Measurements from ENCODE around the gene USP25.
"Not testable (repeated sequence)": the region's sequence is repeated elsewhere in the genome, so short reads cannot be mapped to it uniquely, and the experiment has no call there.

Gene USP25

GRCh38 chr21:15735409-15735808 lies 5.6 kb downstream of the USP25 start:
- no peak for DNase-seq

DNA sequence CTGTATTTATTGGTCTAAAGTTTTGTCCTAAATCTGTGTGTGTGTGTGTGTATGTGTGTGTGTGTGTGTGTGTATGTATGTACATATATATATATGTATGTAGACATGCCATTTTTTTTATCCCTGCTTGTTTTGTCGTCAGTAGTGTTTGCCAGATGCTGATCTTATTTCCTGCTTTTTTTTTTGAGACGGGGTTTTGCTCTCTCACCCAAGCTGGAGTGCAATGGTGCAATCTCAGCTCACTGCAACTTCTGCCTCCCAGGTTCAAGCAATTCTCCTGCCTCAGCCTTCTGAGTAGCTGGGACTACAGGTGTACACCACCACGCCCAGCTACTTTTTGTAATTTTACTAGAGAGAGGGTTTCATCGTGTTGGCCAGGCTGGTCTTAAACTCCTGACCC lies 6.1 kb downstream of the USP25 start:
- DNase-seq = not testable (repeated sequence)

DNA sequence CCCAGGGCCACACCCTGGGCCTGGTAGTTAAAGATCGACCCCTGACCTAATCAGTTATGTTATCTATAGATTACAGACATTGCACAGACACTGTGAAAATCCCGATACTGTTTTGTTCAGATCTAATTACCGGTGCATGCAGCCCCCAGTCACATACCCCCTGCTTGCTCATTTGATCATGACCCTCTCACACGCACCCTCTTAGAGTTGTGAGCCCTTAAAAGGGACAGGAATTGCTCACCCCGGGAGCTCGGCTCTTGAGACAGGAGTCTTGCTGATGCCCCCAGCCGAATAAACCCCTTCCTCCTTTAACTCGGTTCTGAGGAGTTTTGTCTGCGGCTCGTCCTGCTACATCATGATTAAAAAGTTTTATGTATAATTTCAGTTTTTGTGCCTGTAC lies 9.0 kb downstream of the USP25 start:
- DNase-seq = not testable (repeated sequence)

GRCh38 chr21:15740383-15740782 lies 10.6 kb downstream of the USP25 start:
- no peak for DNase-seq

DNA sequence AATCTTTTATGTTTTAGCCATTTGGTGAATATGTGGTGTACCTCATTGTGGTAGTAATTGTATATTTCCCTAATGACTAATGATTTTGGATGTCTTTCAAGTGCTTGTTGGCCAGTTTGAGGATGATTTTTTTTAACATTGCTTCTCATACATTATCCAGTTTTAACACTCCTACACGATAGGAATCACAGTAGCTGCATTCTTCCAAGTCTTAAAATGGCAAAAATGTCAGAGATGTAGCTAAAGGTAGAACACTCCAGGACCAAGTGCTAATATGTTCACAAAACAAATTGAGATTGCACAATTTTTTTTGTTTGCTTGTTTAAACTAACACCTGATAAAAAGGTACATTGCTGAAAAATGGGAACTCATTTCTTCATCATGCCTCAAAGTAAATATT lies 11.7 kb downstream of the USP25 start:
- DNase-seq = no peak

DNA sequence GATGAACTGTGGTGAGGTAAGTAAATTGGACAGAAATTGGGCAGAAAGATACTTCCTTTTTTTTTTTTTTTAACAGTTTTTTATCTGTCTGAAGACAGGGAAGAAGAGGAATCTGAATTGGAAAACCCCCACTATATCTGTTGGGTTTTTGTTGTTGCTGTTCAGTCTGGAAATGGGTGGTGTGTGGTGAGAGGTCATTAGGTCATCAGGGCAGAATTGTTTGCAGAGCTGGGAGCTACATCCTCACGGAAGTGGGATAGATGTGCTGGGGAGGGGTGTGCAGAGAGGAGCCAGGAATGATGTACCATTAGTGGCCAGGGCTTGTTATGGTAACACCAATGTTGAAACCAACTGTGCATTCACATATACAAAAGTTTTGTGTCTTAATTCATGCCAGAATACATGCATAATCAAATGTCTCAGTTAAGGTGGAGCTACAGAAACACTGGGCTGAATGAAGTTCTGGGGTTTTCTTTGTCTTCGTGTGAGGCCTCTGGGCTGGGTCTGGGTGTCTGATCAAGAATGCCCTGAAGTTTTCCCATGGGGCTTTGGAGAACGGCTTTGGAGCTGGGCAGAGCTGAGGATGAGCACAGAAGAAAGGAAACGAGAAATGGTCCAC lies 12.4 kb downstream of the USP25 start:
- no peak for DNase-seq

- no peak for DNase-seq
These were observed 12.9 kb downstream of the USP25 start for GRCh38 chr21:15742694-15743093.

GRCh38 chr21:15743593-15743992 lies 13.8 kb downstream of the USP25 start:
- DNase-seq = no peak

DNA sequence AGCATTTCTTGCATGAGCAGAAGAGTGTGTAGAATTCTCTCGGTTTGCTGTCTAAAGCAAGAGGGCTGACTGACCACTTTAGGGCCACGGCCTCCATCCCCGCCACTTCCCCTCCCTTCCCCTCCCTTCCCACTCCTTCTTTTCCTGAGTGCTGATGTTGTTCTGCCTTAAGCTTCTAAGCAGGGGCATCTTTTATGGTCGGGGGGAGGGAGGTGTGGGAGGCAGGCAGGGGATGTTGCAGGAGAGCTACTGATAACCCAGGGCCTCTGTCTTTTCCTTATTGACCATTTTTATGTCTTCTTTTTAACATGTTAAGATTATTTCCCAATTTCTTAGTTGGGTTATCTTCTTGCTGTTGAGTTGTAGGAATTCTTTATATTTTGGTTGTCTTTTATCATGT lies 15.1 kb downstream of the USP25 start:
- no peak for DNase-seq

GRCh38 chr21:15748586-15748985 lies 18.8 kb downstream of the USP25 start:
- DNase-seq = no peak

DNA sequence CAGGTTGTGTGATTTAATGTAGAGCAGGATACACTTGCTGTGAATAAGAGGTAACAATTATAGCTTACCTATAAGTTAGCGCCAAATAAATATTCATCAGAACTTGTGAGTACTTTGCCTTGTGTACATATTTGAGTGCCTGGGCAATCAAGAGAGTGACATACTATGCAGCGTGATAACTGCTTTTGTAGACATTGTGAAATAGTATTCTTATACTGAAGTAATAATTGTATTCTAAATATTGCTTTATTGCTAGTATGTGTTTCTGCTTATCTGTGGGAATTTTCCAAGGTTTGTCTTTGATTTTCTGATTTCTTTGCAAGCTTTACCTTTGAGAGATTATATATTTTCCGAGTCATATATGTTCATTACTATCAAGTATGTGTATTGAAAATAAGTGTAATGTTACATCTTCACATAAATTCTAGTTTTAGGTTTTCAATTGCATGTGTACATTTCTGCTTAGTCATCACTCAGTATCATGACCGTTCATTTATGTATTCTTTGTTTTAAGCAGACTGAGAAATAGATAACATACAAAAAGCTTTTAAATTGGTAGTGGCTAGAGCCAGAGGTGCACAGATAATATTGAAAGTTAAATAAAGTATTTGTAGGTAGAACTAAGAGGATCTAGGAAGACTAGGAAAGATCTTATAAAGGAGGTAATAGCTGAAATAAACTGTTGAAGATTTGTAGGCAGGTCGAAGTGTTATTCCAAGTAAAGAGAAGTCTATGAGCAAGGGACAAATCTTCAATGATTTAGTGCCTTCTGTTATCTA lies 19.5 kb downstream of the USP25 start:
- no peak for DNase-seq

GRCh38 chr21:15749861-15750159 lies 20.0 kb downstream of the USP25 start:
- DNase-seq = no peak

GRCh38 chr21:15751037-15751436 lies 21.3 kb downstream of the USP25 start:
- no peak for DNase-seq

DNA sequence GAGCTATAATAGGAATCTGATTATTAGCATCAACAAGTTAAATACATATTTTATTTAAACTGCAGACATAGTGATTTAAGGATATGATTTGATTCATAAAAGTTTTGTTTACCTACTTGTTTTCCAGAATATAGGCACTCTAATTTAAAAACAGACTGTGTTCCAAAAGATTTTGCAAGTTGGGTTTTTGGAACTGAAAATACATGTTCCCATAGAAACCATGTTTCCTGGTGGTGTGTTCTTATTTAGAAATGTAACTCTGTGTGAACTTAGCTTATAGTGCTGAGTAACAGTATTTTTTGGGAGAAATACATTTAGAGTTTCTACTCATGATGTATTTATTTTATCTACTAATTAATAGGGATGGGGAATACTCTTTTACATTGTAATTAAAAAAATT lies 21.8 kb downstream of the USP25 start:
- no peak for DNase-seq

DNA sequence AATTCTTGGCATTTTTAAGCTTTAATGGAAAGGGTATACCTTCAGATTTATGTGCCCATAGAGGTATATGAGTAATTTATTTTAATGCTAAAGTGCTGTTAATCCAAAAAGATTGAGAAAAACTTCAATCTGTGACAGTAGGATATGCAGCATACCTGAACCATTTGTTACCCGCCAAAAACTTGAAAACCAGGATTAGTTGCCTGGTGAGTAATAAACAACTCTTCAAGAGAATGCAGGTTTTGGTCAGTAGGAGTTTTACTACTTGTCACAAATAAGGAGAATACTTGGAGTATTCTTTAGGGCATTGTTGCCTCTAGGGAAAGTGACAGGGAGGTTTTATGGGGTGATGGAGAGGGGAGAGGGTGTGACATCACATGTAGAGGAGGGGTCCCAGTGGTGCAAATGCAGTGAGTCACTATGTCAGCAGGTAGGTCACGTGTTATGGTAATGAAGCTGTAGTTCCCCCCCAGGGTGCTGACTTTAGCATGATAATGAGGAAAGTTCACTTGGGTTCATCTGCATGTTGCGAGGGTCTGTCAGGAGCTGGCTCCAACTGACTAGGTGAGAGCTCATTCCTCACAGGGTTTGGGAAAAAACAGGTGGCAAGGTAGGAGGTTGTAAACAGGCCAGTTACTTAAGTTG lies 23.1 kb downstream of the USP25 start:
- DNase-seq = no peak

DNA sequence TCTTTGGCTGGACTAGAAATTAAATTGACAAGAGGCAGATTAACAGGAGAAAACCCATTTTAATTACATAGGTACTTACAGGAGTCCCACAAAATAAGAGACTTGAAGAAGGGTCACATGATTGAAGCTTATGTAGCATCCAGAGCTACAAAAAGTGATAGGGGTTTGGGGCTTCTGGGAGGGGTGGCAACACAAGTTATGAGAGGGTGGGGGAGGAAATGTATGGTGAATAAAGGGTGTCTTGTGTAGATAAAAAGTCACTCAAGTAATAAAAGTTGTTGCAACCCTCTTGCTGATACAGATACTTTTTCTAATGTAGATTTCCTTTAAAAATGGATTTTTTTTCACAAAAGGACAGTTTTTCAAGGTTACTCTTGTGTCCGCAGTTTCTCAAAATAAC lies 24.0 kb downstream of the USP25 start:
- no peak for DNase-seq

DNA sequence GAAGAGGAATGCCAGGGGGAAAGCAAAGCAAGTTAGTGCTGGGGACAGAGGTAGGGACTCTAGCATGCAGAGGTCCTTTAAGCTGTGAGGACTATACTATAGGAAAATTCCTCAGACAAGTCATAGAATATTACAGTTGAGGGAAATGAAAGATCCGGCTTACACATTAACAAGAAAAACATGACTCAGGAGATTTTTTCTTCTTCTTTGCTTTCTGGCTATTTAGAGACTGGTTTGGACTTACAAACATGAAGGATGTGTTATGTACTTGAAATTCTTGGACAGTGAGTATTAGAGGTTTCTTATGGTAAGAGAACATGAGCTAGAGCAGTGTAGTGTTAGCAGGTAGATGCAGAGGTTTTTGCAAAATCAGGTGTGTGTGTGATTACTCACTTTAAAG lies 24.9 kb downstream of the USP25 start:
- no peak for DNase-seq

GRCh38 chr21:15755125-15755524 lies 25.3 kb downstream of the USP25 start:
- no peak for DNase-seq

- no peak for DNase-seq
These were observed 29.7 kb downstream of the USP25 start for GRCh38 chr21:15759469-15759868.

DNA sequence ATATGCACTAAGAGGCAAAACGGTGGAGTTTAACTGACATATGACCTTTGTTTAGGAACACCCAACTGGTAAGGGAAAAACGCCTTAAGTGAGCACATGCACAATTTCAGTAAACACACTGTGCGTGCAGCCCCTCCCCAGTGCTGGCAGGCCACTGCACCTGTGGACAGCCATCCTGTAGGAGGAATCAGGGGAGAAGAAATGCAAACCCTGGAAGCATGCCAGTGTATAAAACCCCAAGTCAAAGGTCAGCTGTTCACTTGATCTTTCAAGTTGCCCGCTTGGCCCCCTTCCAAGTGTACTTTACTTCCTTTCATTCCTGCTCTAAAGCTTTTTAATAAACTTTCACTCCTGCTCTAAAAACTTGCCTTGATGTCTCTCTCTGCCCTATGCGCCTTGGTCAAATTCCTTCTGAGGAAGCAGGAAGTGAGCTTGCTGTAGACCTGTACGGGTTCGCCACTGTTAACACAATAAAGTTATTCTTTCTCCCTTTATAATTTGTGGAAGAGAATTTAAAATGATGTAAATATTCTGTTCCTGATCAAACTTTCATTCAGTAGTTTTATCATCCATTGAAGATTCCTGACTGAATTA lies 31.8 kb downstream of the USP25 start:
- DNase-seq = no peak

- DNase-seq = no peak
These were observed 33.6 kb downstream of the USP25 start for GRCh38 chr21:15763359-15763758.

GRCh38 chr21:15764878-15765277 lies 35.1 kb downstream of the USP25 start:
- no peak for DNase-seq

DNA sequence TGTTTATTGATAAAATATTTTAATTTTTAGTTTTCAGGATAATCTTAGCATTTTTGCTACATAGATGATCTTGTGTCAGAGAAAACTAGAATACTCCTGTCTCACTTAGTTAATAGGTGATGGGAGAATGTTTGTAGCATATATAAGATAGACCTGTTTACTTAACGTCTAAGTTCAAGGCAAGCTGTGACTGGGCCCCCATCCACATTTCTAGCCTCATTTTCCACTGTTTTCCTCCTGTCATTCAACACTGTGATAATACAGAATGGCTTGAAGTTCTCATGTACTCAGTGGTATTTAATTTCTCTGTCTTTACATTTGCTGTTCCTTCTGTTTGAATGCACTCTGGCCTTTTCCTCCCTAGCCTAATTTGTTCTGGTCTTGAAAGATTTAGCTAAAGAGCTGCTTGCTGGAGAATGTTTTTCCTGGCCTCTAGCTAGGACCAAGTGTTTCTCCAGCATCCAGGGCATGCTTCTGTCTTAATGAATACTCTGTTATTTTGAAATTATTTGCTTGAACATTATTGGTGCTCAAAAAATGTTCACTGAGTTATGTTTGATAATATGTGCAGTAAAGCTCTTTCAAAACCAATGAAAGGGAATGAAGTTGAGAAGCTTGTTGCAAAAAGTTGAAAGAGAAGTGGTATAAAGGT lies 37.3 kb downstream of the USP25 start:
- DNase-seq = no peak

Measured in NCI-H1092 treated with DMSO at 0.1 percent for 48 hours (cell line).